ENCODE measurements around the gene AZGP1. TPM values are rescaled to one million over a fixed set of nuclear protein-coding genes. Genes with fewer than 3 reads are reported as not detected.
A peak's percentile ranks its signal among the peaks of the same experiment; 100 is the strongest.

Gene AZGP1
- total RNA-seq, 3 donors from 2014 or later (not counting 1 experiment from before 2014, with no cell fraction given) = not detected

DNA sequence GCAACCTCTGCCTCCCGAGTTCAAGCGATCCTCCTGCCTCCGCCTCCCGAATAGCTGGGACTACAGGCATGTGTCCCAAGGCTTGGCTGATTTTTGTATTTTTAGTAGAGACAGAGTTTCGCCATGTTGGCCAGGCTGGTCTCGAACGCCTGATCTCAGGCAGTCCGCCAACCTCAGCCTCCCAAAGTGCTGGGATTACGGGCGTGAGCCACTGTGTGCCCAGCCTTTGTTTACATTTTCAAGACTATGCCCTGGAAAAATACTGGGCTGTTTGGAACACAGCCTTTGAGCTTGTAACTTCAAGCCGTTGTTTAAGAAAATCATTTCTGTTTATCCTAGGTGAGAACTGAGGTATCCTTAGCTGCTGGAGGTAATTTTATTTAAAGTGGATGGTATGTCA lies 41.5 kb upstream of the AZGP1 start:
- Histone ChIP-seq H3K27ac (ENCODE audit: low read length) (no peak overlapping the region), H3K9me3 (ENCODE audit: control insufficient read depth, insufficient read depth, low read length) (no peaks in the 10 kb centered on the region), H3K27me3 (ENCODE audit: control insufficient read depth, insufficient read depth, low read length) (no peaks in the 10 kb centered on the region), H3K4me1 (ENCODE audit: control insufficient read depth, insufficient read depth, low read length) (peaks cover 19% of the 10 kb centered on the region), H3K36me3 (ENCODE audit: control insufficient read depth, insufficient read depth, low read length) (peaks cover 3% of the 10 kb centered on the region), H3K4me3 (ENCODE audit: low read length) (no peak overlapping the region)
- 98% methylated on average over 11 of the region's 11 CpGs for WGBS (ENCODE audit: insufficient coverage)
- no peak for DNase-seq
- Mint-ChIP-seq H3K9me3 (no peaks in the 10 kb centered on the region), H3K27ac (peak overlapping the region; percentile 7 to 95), H3K4me3 (peak overlapping the region; percentile 21), H3K27me3 (ENCODE audit: low read depth in 2 of 2) (no peaks in the 10 kb centered on the region), H3K4me1 (peaks cover 24 to 27% of the 10 kb centered on the region in 2 donors), H3K36me3 (no peaks in the 10 kb centered on the region)
- TF ChIP-seq, protein P1, sequence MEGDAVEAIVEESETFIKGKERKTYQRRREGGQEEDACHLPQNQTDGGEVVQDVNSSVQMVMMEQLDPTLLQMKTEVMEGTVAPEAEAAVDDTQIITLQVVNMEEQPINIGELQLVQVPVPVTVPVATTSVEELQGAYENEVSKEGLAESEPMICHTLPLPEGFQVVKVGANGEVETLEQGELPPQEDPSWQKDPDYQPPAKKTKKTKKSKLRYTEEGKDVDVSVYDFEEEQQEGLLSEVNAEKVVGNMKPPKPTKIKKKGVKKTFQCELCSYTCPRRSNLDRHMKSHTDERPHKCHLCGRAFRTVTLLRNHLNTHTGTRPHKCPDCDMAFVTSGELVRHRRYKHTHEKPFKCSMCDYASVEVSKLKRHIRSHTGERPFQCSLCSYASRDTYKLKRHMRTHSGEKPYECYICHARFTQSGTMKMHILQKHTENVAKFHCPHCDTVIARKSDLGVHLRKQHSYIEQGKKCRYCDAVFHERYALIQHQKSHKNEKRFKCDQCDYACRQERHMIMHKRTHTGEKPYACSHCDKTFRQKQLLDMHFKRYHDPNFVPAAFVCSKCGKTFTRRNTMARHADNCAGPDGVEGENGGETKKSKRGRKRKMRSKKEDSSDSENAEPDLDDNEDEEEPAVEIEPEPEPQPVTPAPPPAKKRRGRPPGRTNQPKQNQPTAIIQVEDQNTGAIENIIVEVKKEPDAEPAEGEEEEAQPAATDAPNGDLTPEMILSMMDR (IDR thresholded peaks at IDR 0.05) = no peak
- intact Hi-C loops (cut with micrococcal nuclease) = no loop called here
- no peak for ATAC-seq

DNA sequence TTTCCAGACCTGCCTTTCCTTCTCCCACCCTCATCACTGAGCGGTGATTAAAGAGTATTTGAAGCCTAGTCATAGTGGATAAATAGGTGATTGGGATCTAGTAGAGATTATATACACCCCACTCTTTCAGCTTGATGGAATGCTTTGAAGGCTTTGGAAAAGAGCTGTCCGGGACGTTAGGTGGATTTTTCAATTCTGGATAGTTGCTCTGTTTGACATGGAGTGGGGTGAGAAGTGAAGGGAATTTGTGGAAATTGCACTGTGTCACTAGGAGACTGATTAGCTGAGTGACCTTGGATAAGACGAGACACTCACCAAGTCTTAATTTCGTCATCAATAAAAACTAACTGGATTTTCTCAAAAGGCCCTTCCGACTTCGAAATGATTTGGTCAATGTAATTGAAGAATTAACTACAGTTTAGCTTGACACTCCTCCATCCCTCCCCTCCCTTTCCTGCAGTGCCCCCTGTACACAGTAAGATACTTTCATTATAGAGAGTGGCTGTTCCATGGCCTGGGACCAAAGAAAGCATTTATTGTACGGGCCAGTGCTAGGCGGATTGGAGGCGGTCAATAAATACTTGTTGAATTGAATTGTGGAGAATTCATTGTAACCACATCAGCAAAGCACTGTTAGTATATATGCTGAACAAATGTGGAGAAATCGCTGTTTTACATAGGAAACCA lies 40.5 kb upstream of the AZGP1 start:
- Histone ChIP-seq H3K27ac (ENCODE audit: low read length) (peak overlapping the region; percentile 93), H3K36me3 (ENCODE audit: control insufficient read depth, insufficient read depth, low read length) (no peaks in the 10 kb centered on the region), H3K4me1 (ENCODE audit: control insufficient read depth, insufficient read depth, low read length) (peaks cover 19% of the 10 kb centered on the region), H3K4me3 (ENCODE audit: low read length) (peak overlapping the region; percentile 98), H3K27me3 (ENCODE audit: control insufficient read depth, insufficient read depth, low read length) (no peaks in the 10 kb centered on the region), H3K9me3 (ENCODE audit: control insufficient read depth, insufficient read depth, low read length) (no peaks in the 10 kb centered on the region)
- peak overlapping the region; percentile 91 to 95 for H3K27ac Mint-ChIP-seq
- H3K27me3 Mint-ChIP-seq (ENCODE audit: low read depth in 2 of 2) = peaks cover 2 to 4% of the 10 kb centered on the region in 2 donors
- intact Hi-C loops (cut with micrococcal nuclease) = loop anchor here (1.0 kb wide), 2 partner anchors 19 to 65 kb away; partner anchors contain the start of gene ZNF3
- ATAC-seq = no peak
- no peaks in the 10 kb centered on the region for H3K9me3 Mint-ChIP-seq
- H3K4me1 Mint-ChIP-seq = peaks cover 24 to 27% of the 10 kb centered on the region in 2 donors
- 62% methylated on average over 9 of the region's 11 CpGs for WGBS (ENCODE audit: insufficient coverage)
- H3K4me3 Mint-ChIP-seq = peak overlapping the region; percentile 92
- H3K36me3 Mint-ChIP-seq = no peaks in the 10 kb centered on the region
- TF ChIP-seq, protein P1 (IDR thresholded peaks at IDR 0.05) = no peak
- DNase-seq = no peak

DNA sequence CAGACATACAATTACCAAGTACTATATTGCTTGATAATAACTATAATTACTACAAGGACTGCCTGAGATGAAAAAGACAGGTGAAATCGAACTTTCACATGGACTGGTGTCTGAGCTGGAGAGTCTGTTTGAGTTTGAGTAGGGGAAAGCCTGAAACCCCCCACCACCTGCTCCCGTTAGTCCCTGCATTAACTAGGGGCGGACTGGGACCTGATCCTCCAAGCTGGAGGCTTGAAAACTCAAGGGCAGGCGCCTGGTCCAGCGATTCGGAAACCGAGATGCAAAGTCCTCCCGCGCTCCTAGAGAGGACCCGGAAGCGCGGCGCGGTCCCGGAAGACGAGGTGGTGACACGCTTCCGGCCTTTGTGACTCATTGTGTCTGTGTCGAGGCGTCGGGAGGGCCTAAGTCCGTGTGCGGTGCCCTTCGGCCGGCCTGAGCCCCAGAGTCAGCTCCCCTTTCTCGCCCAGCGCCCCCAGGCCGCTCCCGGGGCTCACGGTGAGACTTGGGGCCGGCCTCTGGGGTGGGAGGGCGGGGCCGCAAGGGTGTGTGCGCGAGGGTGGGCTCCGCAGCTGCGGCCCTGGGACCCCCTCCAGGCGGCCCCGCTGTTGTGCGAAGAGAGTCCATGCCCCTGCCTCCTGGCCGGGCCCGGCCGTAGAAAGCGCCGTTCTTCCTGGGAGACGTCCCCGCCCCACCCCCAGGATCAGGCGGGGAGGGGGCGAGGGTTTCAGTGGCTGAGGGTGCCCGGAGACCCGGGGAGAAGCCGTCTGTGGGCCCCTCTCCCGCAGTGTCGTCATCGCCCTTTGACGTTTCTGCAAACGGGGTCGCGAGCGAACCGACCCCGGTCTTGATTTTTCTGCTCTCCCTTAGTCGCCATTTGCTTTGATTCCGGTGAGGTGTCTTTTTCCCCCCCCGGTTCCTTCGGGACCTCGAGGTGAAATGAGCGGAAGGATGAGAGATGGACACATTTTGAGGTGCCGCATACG lies 39.7 kb upstream of the AZGP1 start, which contains the start of gene ZKSCAN1:
ZKSCAN1 (plus strand) TSS at position 365 of the 983 bp plus-strand sequence. CDS start 7,911 bp downstream, outside the sequence.
- Histone ChIP-seq H3K27ac (ENCODE audit: low read length) (peak within 1 kb of the TSS; percentile 93), H3K4me3 (ENCODE audit: low read length) (peak within 1 kb of the TSS; percentile 98), H3K36me3 (ENCODE audit: control insufficient read depth, insufficient read depth, low read length) (no peaks in the 10 kb centered on the region), H3K9me3 (ENCODE audit: control insufficient read depth, insufficient read depth, low read length) (no peaks in the 10 kb centered on the region), H3K4me1 (ENCODE audit: control insufficient read depth, insufficient read depth, low read length) (peaks cover 19% of the 10 kb centered on the region), H3K27me3 (ENCODE audit: control insufficient read depth, insufficient read depth, low read length) (no peaks in the 10 kb centered on the region)
- DNase-seq (peak; percentile 77 to 95), ATAC-seq (peak; percentile 95 to 99 (median 99))
- intact Hi-C loops (cut with micrococcal nuclease) = loop anchor here (1.0 kb wide), 2 partner anchors 18 to 66 kb away; partner anchors contain the start of gene ZNF3
- H3K27me3 Mint-ChIP-seq (ENCODE audit: low read depth in 2 of 2) = peaks cover 5 to 6% of the 10 kb centered on the region in 2 donors
- TF ChIP-seq, protein P1 (IDR thresholded peaks at IDR 0.05) = no peak
- H3K36me3 Mint-ChIP-seq = no peaks in the 10 kb centered on the region
- under 1% methylated on average over 65 of the region's 70 CpGs for WGBS (ENCODE audit: insufficient coverage)
- peak within 1 kb of the TSS; percentile 91 to 95 for H3K27ac Mint-ChIP-seq
- peaks cover 24 to 27% of the 10 kb centered on the region in 2 donors for H3K4me1 Mint-ChIP-seq
- peak within 1 kb of the TSS; percentile 92 for H3K4me3 Mint-ChIP-seq
- H3K9me3 Mint-ChIP-seq = no peaks in the 10 kb centered on the region

All from natural killer cell (primary cell).